AG04450 (cell line): Measurements from ENCODE around the gene TP53AIP1. TPM values are rescaled to one million over a fixed set of nuclear protein-coding genes. Genes with fewer than 3 reads are reported as not detected.

Source experiments
- CTCF ChIA-PET: fragments of 300-600, 350-600 bp; formaldehyde crosslinking; extraction: SDS; loops from one replicate; lab custom pipeline; 2022; ENCODE audit warnings: antibody characterized with exemption, inconsistent platforms; lab: Charles Lee
- POLR2A ChIA-PET: fragments of 350-600 bp; formaldehyde crosslinking; extraction: SDS; loops from one replicate; lab custom pipeline; 2021; ENCODE audit warnings: antibody characterized with exemption, inconsistent platforms; lab: Yijun Ruan, JAX
- DNase-seq: peaks from one replicate; pipeline ENCODE4 v3.0.0-alpha.2; 2011; ENCODE audit warnings: low read depth, low spot score
- H3K27ac ChIP-seq: one replicate; pipeline ENCODE4 v1.5.1; 2012; ENCODE audit warnings: low read depth, low read length, control low read depth
- H3K27me3 ChIP-seq: one replicate; pipeline ENCODE4 v1.6.0; 2012; ENCODE audit warnings: low read length; ENCODE audit not compliant: control insufficient read depth, insufficient read depth
- H3K4me3 ChIP-seq: 2 replicates; pipeline ENCODE4 v1.5.1; 2011; ENCODE audit warnings: mild to moderate bottlenecking, low read depth, low read length, control low read depth
- H3K9me3 ChIP-seq: 2 replicates; pipeline ENCODE4 v1.5.1; 2012; ENCODE audit warnings: low read length; ENCODE audit not compliant: control insufficient read depth, insufficient read depth
- polyA plus RNA-seq: library from polyadenylated mRNA; depleted of rRNA; stranded (reverse); fragments of >200 nt; gene quantifications from 2 replicates; pipeline ENCODE4 v1.2.3, GENCODE V29; 2011
- TF ChIP-seq, protein P1 (sequence below): IDR thresholded peaks from 2 replicates; pipeline ENCODE4 v1.5.1; 2011; ENCODE audit warnings: low read depth, low read length, control low read depth, inconsistent platforms

Gene TP53AIP1
- polyA plus RNA-seq, 1 experiment, result not detected

DNA sequence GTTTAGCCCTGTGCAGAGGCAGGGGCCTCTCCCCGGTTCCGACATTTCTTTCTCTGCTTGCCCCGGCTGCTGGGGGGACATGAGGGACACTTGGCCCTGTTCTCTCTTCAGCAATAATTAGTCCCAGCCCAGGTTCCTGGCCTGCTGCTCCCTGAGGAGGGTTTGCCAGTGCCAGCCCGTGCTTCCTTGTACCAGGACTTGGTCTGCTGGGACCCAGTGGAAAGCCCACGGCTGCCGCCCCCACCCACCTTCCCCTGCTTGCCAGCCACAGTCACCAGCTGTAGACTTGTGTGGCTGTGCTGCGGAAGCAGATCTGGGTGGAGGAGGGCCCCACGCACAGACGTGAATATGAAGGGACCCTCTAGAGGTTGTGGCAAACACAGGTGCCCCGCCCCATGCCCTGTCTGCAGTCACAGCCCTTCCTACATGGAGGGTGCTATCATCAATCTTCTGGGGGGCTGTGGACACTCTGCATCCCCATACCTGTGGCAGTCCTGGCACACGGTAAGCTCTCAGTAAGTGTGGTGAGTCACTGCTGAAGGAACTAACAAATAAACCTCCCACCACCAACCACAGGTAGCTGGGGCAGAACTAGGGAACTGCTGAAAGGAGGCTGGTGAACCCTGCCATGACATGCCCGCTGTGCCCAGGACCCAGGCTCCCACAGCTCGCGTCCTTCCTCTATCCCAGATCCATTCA, 949 bp downstream of the TP53AIP1 start:
- ChIA-PET POLR2A (interaction anchor here (0.6 kb wide), 1 partner anchor 13 kb away, joined by 8 read pairs; no protein-coding TSS in a partner anchor), CTCF (interaction anchor here (3.3 kb wide), 1 partner anchor 15 kb away, joined by 12 read pairs; no protein-coding TSS in a partner anchor)
- TF ChIP-seq, protein P1, sequence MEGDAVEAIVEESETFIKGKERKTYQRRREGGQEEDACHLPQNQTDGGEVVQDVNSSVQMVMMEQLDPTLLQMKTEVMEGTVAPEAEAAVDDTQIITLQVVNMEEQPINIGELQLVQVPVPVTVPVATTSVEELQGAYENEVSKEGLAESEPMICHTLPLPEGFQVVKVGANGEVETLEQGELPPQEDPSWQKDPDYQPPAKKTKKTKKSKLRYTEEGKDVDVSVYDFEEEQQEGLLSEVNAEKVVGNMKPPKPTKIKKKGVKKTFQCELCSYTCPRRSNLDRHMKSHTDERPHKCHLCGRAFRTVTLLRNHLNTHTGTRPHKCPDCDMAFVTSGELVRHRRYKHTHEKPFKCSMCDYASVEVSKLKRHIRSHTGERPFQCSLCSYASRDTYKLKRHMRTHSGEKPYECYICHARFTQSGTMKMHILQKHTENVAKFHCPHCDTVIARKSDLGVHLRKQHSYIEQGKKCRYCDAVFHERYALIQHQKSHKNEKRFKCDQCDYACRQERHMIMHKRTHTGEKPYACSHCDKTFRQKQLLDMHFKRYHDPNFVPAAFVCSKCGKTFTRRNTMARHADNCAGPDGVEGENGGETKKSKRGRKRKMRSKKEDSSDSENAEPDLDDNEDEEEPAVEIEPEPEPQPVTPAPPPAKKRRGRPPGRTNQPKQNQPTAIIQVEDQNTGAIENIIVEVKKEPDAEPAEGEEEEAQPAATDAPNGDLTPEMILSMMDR, result no peak

DNA sequence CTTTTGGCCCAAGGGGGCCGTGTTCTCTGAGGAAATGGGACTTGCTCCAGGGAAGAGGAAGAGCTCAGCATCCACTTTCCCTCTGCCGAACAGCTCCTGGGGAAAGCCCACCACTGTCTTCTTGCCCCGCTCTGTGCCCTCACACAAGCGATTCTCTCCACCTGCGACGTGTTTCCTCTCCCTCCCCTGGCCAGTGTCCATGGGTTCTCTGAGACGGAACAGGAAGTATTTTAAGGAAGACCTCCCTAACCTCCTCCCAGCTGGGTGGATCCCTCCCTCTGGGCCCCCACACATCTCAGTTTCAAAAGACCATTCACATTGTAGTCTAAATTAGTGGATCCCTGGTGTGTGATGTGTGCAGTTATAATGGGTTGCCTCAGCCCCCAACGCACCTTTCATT, 1.6 kb downstream of the TP53AIP1 start:
- Histone ChIP-seq H3K4me3 (no peak overlapping the region), H3K27me3 (peaks cover 42% of the 10 kb centered on the region), H3K9me3 (peaks cover 4% of the 10 kb centered on the region; the same call in 1 of the 2 replicates), H3K27ac (no peak overlapping the region)
- ChIA-PET POLR2A (no interaction called here), CTCF (interaction anchor here (3.3 kb wide), 1 partner anchor 16 kb away, joined by 12 read pairs; no protein-coding TSS in a partner anchor)
- DNase-seq, result no peak
- TF ChIP-seq, protein P1, result no peak

More for the DNA sequence above, 949 bp downstream of the TP53AIP1 start:
- H3K27me3 ChIP-seq, result peaks cover 42% of the 10 kb centered on the region
- H3K9me3 ChIP-seq, result peaks cover 4% of the 10 kb centered on the region; the same call in 1 of the 2 replicates
- no peak overlapping the region for H3K4me3 ChIP-seq
- no peak for DNase-seq
- no peak overlapping the region for H3K27ac ChIP-seq

DNA sequence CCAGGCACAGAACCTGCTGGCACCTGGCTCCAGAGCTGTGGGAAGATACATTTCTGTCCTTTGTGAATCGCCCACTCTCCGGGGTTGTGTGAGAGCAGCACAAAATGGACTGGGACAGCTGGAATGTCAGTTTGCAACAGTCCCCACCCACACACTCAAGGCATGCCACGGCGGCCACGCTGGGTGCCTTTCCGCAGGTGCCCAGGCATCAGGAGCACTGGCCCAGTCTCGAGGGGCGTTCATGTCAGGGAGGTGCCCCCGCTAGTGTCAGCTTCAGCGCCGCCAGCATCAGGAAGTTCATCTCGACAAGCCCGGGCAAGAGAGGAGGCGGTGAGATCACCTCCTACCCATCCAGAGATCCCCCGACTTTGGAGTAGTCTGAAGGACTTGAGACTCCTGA, 2.1 kb downstream of the TP53AIP1 start:
- H3K27ac ChIP-seq, result no peak overlapping the region
- TF ChIP-seq, protein P1, result no peak
- peaks cover 4% of the 10 kb centered on the region; the same call in 1 of the 2 replicates for H3K9me3 ChIP-seq
- peaks cover 42% of the 10 kb centered on the region for H3K27me3 ChIP-seq
- ChIA-PET POLR2A (no interaction called here), CTCF (interaction anchor here (3.3 kb wide), 1 partner anchor 16 kb away, joined by 12 read pairs; no protein-coding TSS in a partner anchor)
- DNase-seq, result no peak
- H3K4me3 ChIP-seq, result no peak overlapping the region

DNA sequence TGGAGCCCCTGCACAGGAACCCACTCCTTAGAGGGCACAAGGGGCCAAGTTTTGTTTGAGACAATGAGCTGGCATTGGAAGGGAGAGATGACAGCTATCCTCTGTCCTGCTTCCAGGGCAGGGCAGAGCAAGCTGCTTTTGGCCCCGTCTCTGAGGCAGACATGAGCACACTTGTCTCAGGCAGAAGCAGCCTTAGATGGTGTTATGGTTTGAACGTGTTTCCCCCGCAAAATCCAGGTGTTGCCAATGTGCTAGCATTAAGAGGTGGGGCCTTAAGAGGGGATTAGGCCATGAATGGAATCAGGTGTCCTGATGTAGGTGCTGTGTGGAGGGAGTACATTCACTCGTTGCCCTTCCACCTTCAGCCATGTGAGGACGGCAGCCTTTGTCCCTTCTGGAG, 2.5 kb downstream of the TP53AIP1 start:
- no peak for DNase-seq
- ChIA-PET POLR2A (no interaction called here), CTCF (interaction anchor here (3.3 kb wide), 1 partner anchor 16 kb away, joined by 12 read pairs; no protein-coding TSS in a partner anchor)
- Histone ChIP-seq H3K4me3 (no peak overlapping the region), H3K27me3 (peaks cover 43% of the 10 kb centered on the region), H3K9me3 (peaks cover 4% of the 10 kb centered on the region; the same call in 1 of the 2 replicates), H3K27ac (no peak overlapping the region)
- TF ChIP-seq, protein P1, result no peak

DNA sequence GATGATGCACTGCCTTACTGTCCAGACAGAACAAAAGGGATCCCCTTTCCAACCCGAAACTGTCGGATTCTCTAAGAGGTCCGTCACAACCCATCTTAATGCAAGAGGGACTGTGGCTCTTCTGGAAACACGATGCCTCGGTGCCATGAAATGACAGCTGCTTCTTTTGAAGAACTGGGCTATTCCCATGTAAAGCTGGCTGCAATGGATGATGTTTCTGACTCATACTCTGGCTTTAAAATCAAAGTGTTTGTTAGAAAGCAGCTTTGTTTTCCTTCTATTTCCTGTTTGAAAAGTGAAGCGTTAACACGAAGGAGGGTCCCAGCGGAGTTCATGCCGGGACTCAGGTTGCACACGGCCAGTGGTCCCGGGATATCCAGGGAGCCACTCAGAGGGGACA, 3.1 kb downstream of the TP53AIP1 start:
- TF ChIP-seq, protein P1, result no peak
- H3K27me3 ChIP-seq, result peaks cover 43% of the 10 kb centered on the region
- no peak overlapping the region for H3K4me3 ChIP-seq
- H3K27ac ChIP-seq, result no peak overlapping the region
- POLR2A ChIA-PET, result no interaction called here
- CTCF ChIA-PET, result interaction anchor here (0.7 to 3.3 kb wide), 2 partner anchors 17 to 55 kb away, joined by 3 to 12 read pairs; no protein-coding TSS in a partner anchor
- DNase-seq, result no peak
- H3K9me3 ChIP-seq, result peaks cover 4% of the 10 kb centered on the region; the same call in 1 of the 2 replicates
